CD14-positive monocyte (primary cell): ENCODE measurements around the gene LAMC1. TPM values are rescaled to one million over a fixed set of nuclear protein-coding genes. Genes with fewer than 3 reads are reported as not detected.
"Not testable (repeated sequence)": the region's sequence is repeated elsewhere in the genome, so short reads cannot be mapped to it uniquely, and the experiment has no call there.

ENCODE experiments used
- DNase-seq, 3 donors: peaks; one replicate each; pipeline ENCODE4 v3.0.0-alpha.2; 2011 to 2022
- H2AFZ ChIP-seq: 2 replicates; pipeline ENCODE4 v1.6.0; 2012; ENCODE audit warnings: mild to moderate bottlenecking, low read depth, low read length, inconsistent platforms; ENCODE audit not compliant: insufficient read depth, poor library complexity, severe bottlenecking
- H3K27ac ChIP-seq, 2 donors: 1 replicate in 1 of 2; 2 replicates in 1 of 2; pipeline ENCODE4 v1.5.1; 2012 to 2013; ENCODE audit warnings: low read length in 2 of 2, control low read depth in 1 of 2, inconsistent platforms in 1 of 2, low read depth in 1 of 2, mild to moderate bottlenecking in 1 of 2
- H3K27me3 ChIP-seq, 2 donors: one replicate each; pipeline versions ENCODE4 v1.6.0 to v1.6.1; 2011 to 2013; ENCODE audit warnings: low read length in 2 of 2; ENCODE audit not compliant: control insufficient read depth in 2 of 2, insufficient read depth in 2 of 2
- H3K36me3 ChIP-seq, 2 donors: replicated peaks in 1 of 2; 1 replicate in 1 of 2; 2 replicates in 1 of 2; pipeline versions ENCODE4 v1.5.1 to v1.6.1; 2012 to 2013; ENCODE audit warnings: low read length in 2 of 2, control low read depth in 1 of 2, inconsistent platforms in 1 of 2, mild to moderate bottlenecking in 1 of 2; ENCODE audit not compliant: insufficient read depth in 2 of 2, control insufficient read depth in 1 of 2
- H3K4me1 ChIP-seq, 2 donors: 1 replicate in 1 of 2; 2 replicates in 1 of 2; pipeline versions ENCODE4 v1.5.1 to v1.6.1; 2012 to 2013; ENCODE audit warnings: low read length in 2 of 2, control low read depth in 1 of 2, inconsistent platforms in 1 of 2, mild to moderate bottlenecking in 1 of 2, moderate library complexity in 1 of 2; ENCODE audit not compliant: insufficient read depth in 2 of 2, control insufficient read depth in 1 of 2
- H3K4me2 ChIP-seq: replicated peaks from 2 replicates; pipeline ENCODE3; 2012; ENCODE audit warnings: low read length, moderate library complexity, mild to moderate bottlenecking; ENCODE audit not compliant: poor library complexity, severe bottlenecking; ENCODE audit errors: extremely low read depth
- H3K4me3 ChIP-seq, 3 experiments: fragments of 200-600 bp in 1 of 3; sonication (generic) in 1 of 3; replicated peaks in 1 of 3; 1 replicate in 2 of 3; 2 replicates in 1 of 3; pipeline ENCODE4 v1.5.1; 2011 to 2013; ENCODE audit warnings: low read length in 3 of 3, mild to moderate bottlenecking in 3 of 3, control low read depth in 2 of 3, low read depth in 2 of 3, inconsistent platforms in 1 of 3, moderate library complexity in 1 of 3
- H3K79me2 ChIP-seq: 2 replicates; pipeline ENCODE4 v1.6.0; 2012; ENCODE audit warnings: mild to moderate bottlenecking, control low read depth, inconsistent platforms, low read length, moderate library complexity; ENCODE audit not compliant: insufficient read depth
- H3K9ac ChIP-seq: 2 replicates; pipeline ENCODE4 v1.6.0; 2017; ENCODE audit warnings: low read length, mild to moderate bottlenecking; ENCODE audit not compliant: insufficient read depth, poor library complexity, severe bottlenecking
- H3K9me3 ChIP-seq, 2 donors: replicated peaks in 1 of 2; 1 replicate in 1 of 2; 2 replicates in 1 of 2; pipeline versions ENCODE4 v1.5.1 to v1.6.1; 2012 to 2013; ENCODE audit warnings: low read length in 2 of 2, control low read depth in 1 of 2; ENCODE audit not compliant: control insufficient read depth in 1 of 2, insufficient read depth in 1 of 2
- H4K20me1 ChIP-seq: 2 replicates; pipeline ENCODE4 v1.6.0; 2012; ENCODE audit warnings: mild to moderate bottlenecking, low read length, control low read depth, moderate library complexity; ENCODE audit not compliant: insufficient read depth
- H3K27ac Mint-ChIP-seq, 7 donors: one replicate each; pipeline ENCODE4 v1.8.0; 2020; ENCODE audit warnings: mild to moderate bottlenecking in 7 of 7, mixed read lengths in 7 of 7, moderate library complexity in 6 of 7, inconsistent platforms in 2 of 7
- H3K27me3 Mint-ChIP-seq, 3 donors: one replicate each; pipeline ENCODE4 v1.8.0; 2021 to 2022; ENCODE audit warnings: low read depth in 3 of 3, mild to moderate bottlenecking in 3 of 3, mixed read lengths in 3 of 3, moderate library complexity in 3 of 3, inconsistent platforms in 1 of 3
- H3K36me3 Mint-ChIP-seq, 2 donors: one replicate each; pipeline ENCODE4 v1.8.0; 2020; ENCODE audit warnings: mixed read lengths in 2 of 2, inconsistent platforms in 1 of 2, mild to moderate bottlenecking in 1 of 2
- H3K4me1 Mint-ChIP-seq: one replicate; pipeline ENCODE4 v1.8.0; 2020; ENCODE audit warnings: mild to moderate bottlenecking, mixed read lengths
- H3K4me3 Mint-ChIP-seq, 2 donors: one replicate each; pipeline ENCODE4 v1.8.0; 2020; ENCODE audit warnings: mild to moderate bottlenecking in 2 of 2, mixed read lengths in 2 of 2, moderate library complexity in 1 of 2
- H3K9me3 Mint-ChIP-seq, 7 donors: one replicate each; pipeline ENCODE4 v1.8.0; 2020 to 2022; ENCODE audit warnings: mixed read lengths in 7 of 7, mild to moderate bottlenecking in 6 of 7, moderate library complexity in 6 of 7, inconsistent platforms in 2 of 7
- WGBS: methylation state at CpG from one replicate; pipeline ENCODE4 v1.1.5; 2013; ENCODE audit warnings: missing lambda C conversion rate; ENCODE audit not compliant: insufficient coverage; 5-methylcytosine and 5-hydroxymethylcytosine counted together
- intact Hi-C, 2 donors: fragments of 100-400 bp; cut with micrococcal nuclease; formaldehyde crosslinking; loops; one replicate each; pipeline versions ENCODE4 v1.15.0 to v1.15.1; 2023
- polyA plus RNA-seq, 3 donors: library from polyadenylated mRNA; depleted of rRNA in 1 of 3; unstranded in 2 of 3; stranded (reverse) in 1 of 3; fragments of 300-500 nt in 2 of 3; fragments of >200 nt in 1 of 3; fragmentation: Illumina TruSeq in 2 of 3; gene quantifications; 1 replicate in 2 of 3; 2 replicates in 1 of 3; pipeline ENCODE4 v1.2.3, GENCODE V29; 2012 to 2021
- TF ChIP-seq, protein P1 (sequence below): fragments of 200-600 bp; IDR thresholded peaks from one replicate; pipeline ENCODE4 v1.8.0; 2022; ENCODE audit warnings: antibody characterized with exemption, mild to moderate bottlenecking

LAMC1 gene
- polyA plus RNA-seq, 3 donors = 0.34 to 1.7 (median 0.95) TPM

DNA sequence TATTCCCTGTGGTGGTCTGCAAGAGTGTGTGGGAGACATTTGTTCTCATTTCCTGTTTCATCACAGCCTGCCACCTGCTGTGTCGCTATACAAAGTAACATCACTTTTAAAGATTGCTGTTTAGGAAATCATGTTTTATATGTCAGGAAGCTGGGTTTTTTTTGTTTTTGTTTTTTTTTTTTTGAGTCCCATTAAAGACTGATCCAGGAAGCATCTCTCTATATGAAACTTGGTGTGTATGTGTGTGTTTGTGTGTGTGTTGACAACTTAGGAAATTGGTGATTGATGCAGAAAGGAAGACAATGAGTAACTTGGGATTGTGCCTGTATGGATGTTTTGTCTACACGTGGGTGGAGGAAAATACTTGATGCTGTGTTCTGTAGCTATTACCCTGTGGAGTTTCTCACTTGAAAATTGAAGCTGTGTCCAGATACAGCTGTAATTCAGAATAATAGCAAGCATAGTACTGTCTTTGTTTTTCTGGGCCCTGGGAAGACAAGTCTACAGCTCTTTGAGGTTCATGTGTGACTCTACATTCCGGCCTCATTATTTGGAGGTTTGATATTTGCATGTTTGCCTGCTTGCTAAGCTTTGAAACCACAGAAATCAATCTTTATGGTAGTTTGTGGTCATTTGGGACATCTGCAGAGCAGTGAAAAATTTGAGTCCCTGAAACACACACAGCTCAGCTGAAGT is 47.9 kb downstream of the LAMC1 start:
- Histone ChIP-seq H3K79me2 (no peaks in the 10 kb centered on the region), H2AFZ (no peak overlapping the region), H3K27ac (no peak overlapping the region), H3K4me3 (no peak overlapping the region), H3K27me3 (no peaks in the 10 kb centered on the region), H4K20me1 (no peaks in the 10 kb centered on the region), H3K4me1 (no peaks in the 10 kb centered on the region), H3K4me2 (no peak overlapping the region), H3K9ac (no peak overlapping the region), H3K9me3 (no peaks in the 10 kb centered on the region), H3K36me3 (no peaks in the 10 kb centered on the region)
- Mint-ChIP-seq H3K27me3 (peaks cover 0 to 3% (median 0%) of the 10 kb centered on the region in 3 donors), H3K4me3 (no peak overlapping the region), H3K36me3 (no peaks in the 10 kb centered on the region), H3K27ac (no peak overlapping the region), H3K9me3 (peaks cover 0 to 3% (median 0%) of the 10 kb centered on the region in 7 donors), H3K4me1 (peaks cover 8% of the 10 kb centered on the region)
- intact Hi-C loops = no loop called here
- no peak for DNase-seq
- TF ChIP-seq, protein P1, sequence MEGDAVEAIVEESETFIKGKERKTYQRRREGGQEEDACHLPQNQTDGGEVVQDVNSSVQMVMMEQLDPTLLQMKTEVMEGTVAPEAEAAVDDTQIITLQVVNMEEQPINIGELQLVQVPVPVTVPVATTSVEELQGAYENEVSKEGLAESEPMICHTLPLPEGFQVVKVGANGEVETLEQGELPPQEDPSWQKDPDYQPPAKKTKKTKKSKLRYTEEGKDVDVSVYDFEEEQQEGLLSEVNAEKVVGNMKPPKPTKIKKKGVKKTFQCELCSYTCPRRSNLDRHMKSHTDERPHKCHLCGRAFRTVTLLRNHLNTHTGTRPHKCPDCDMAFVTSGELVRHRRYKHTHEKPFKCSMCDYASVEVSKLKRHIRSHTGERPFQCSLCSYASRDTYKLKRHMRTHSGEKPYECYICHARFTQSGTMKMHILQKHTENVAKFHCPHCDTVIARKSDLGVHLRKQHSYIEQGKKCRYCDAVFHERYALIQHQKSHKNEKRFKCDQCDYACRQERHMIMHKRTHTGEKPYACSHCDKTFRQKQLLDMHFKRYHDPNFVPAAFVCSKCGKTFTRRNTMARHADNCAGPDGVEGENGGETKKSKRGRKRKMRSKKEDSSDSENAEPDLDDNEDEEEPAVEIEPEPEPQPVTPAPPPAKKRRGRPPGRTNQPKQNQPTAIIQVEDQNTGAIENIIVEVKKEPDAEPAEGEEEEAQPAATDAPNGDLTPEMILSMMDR = no peak
- WGBS = 0% methylated on average over 1 of the region's 3 CpGs

DNA sequence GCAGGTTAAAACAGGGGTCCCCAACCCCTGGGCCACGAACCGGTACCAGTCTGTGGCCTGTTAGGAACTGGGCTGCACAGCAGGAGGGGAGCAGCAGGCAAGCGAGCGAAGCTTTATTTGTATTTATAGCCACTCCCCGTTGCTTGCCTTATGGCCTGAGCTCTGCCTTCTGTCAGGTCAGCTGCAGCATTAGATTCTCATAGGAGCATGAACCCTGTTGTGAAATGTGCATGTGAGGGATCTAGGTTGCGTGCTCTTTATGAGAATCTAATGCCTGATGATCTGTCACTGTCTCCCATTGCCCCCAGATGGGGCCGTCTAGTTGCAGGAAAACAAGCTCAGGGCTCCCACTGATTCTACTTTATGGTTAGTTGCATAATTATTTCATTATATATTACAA is 49.4 kb downstream of the LAMC1 start:
- H3K36me3 Mint-ChIP-seq = not testable (repeated sequence)

More for the DNA sequence above, 49.4 kb downstream of the LAMC1 start:
- H2AFZ ChIP-seq, H3K27ac Mint-ChIP-seq, intact Hi-C loops, DNase-seq, H3K9me3 Mint-ChIP-seq, H3K4me1 Mint-ChIP-seq, H3K9ac ChIP-seq, H3K79me2 ChIP-seq, H3K4me1 ChIP-seq, H3K4me2 ChIP-seq, H3K36me3 ChIP-seq, H3K4me3 Mint-ChIP-seq, H3K27me3 ChIP-seq, H3K27ac ChIP-seq, H3K4me3 ChIP-seq, H4K20me1 ChIP-seq, H3K9me3 ChIP-seq, H3K27me3 Mint-ChIP-seq: not testable (repeated sequence)
- WGBS = 98% methylated on average over 4 of the region's 7 CpGs
